Dermis microvascular lymphatic vessel endothelial cell (primary cell): ENCODE results near the gene ZDHHC11B. TPM values are rescaled to one million over a fixed set of nuclear protein-coding genes. Genes with fewer than 3 reads are reported as not detected.
"Not testable (repeated sequence)": the region's sequence is repeated elsewhere in the genome, so short reads cannot be mapped to it uniquely, and the experiment has no call there.

Experiments
- DNase-seq, 2 donors: peaks; one replicate each; pipeline versions ENCODE4 v3.0.0 to v3.0.0-alpha.2; 2010; ENCODE audit warnings: low read depth in 2 of 2
- total RNA-seq: library from RNA; depleted of rRNA; stranded (reverse); fragments of >200 nt; gene quantifications from 2 replicates; pipeline ENCODE4 v1.2.1, GENCODE V29; 2014

ZDHHC11B gene
- total RNA-seq, 1 donor from 2014 or later: not detected

- not testable (repeated sequence) for DNase-seq
Observed at GRCh38 chr5:686172-686523, 98.4 kb downstream of the ZDHHC11B start.

- DNase-seq: no peak
Observed at GRCh38 chr5:685262-686171, 99.0 kb downstream of the ZDHHC11B start.

- DNase-seq: no peak
Observed at GRCh38 chr5:684751-685216, 99.7 kb downstream of the ZDHHC11B start.

GRCh38 chr5:683551-684481 is 100.7 kb downstream of the ZDHHC11B start:
- DNase-seq: no peak

- not testable (repeated sequence) for DNase-seq
Observed at GRCh38 chr5:682651-683358, 101.7 kb downstream of the ZDHHC11B start.

- DNase-seq: not testable (repeated sequence)
Observed at GRCh38 chr5:682216-682615, 102.3 kb downstream of the ZDHHC11B start.

GRCh38 chr5:681317-682191 is 103.0 kb downstream of the ZDHHC11B start:
- not testable (repeated sequence) for DNase-seq

GRCh38 chr5:680836-681235 is 103.7 kb downstream of the ZDHHC11B start:
- DNase-seq: not testable (repeated sequence)

GRCh38 chr5:680118-680795 is 104.3 kb downstream of the ZDHHC11B start:
- DNase-seq: not testable (repeated sequence)

- DNase-seq: not testable (repeated sequence)
Observed at GRCh38 chr5:679166-679895, 105.2 kb downstream of the ZDHHC11B start.

- not testable (repeated sequence) for DNase-seq
Observed at GRCh38 chr5:678521-678920, 106.0 kb downstream of the ZDHHC11B start.

GRCh38 chr5:677131-678101 is 107.1 kb downstream of the ZDHHC11B start:
- DNase-seq: no peak

GRCh38 chr5:676699-677076 is 107.8 kb downstream of the ZDHHC11B start:
- no peak for DNase-seq

- no peak for DNase-seq
Observed at GRCh38 chr5:675871-676698, 108.4 kb downstream of the ZDHHC11B start.

- no peak for DNase-seq
Observed at GRCh38 chr5:675111-675870, 109.2 kb downstream of the ZDHHC11B start.

GRCh38 chr5:674630-675011 is 109.9 kb downstream of the ZDHHC11B start:
- DNase-seq: no peak
